Esophagus muscularis mucosa (tissue), 4 donors: ENCODE measurements around the gene ICOSLG.

Source experiments
- EP300 ChIP-seq: sonication (generic); formaldehyde crosslinking; IDR thresholded peaks from one replicate; pipeline ENCODE4 v1.6.1; 2017; ENCODE audit warnings: antibody characterized with exemption
- POLR2A ChIP-seq: fragments of 450-650 bp; IDR thresholded peaks from one replicate; pipeline ENCODE4 v1.6.1; 2017; ENCODE audit warnings: antibody characterized with exemption, moderate library complexity, mild to moderate bottlenecking, low read depth
- TF ChIP-seq, protein P1 (sequence below), 3 experiments: fragments of 200-600 bp in 2 of 3; fragments of 450-650 bp in 1 of 3; sonication (generic) in 2 of 3; IDR thresholded peaks; one replicate each; pipeline ENCODE4 v1.5.1; 2017 to 2019; ENCODE audit warnings: antibody characterized with exemption in 3 of 3, mild to moderate bottlenecking in 2 of 3, moderate library complexity in 1 of 3

DNA sequence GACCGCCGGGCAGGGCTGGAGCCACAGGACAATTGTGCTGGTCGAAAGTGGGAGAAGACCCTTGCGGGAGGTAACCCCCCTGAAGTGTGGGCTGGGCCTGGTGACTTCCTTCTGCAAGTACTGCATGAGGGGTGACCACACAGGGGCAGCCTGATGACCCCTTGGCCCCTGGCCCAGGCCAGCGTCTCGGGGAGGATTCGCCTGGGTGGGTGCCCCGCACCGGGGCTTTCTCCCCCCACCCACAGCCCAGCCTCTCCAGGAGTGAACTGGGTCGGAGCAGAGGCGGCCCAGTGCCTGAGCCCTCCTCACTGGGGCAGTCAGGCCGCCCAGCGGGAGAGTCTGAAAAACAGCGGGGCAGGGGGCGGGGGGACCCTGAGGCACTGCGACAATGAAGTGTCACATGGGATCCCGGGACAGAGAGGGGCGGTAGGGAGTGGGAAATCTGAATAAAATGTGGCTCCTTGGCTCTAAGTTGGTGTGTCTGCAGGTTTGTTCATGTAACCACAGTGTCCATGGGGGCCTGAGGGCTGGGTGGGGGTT lies 22.5 kb upstream of the ICOSLG start:
- no peak for TF ChIP-seq EP300
- TF ChIP-seq, protein P1, sequence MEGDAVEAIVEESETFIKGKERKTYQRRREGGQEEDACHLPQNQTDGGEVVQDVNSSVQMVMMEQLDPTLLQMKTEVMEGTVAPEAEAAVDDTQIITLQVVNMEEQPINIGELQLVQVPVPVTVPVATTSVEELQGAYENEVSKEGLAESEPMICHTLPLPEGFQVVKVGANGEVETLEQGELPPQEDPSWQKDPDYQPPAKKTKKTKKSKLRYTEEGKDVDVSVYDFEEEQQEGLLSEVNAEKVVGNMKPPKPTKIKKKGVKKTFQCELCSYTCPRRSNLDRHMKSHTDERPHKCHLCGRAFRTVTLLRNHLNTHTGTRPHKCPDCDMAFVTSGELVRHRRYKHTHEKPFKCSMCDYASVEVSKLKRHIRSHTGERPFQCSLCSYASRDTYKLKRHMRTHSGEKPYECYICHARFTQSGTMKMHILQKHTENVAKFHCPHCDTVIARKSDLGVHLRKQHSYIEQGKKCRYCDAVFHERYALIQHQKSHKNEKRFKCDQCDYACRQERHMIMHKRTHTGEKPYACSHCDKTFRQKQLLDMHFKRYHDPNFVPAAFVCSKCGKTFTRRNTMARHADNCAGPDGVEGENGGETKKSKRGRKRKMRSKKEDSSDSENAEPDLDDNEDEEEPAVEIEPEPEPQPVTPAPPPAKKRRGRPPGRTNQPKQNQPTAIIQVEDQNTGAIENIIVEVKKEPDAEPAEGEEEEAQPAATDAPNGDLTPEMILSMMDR (IDR thresholded peaks at IDR 0.05) = no peak
- TF ChIP-seq POLR2A = no peak
